GM13976 (cell line): ENCODE measurements around the gene SNCB.

Experiments
- DNase-seq: peaks from one replicate; pipeline ENCODE4 v3.0.0; 2012; ENCODE audit warnings: low spot score
- in situ Hi-C: fragments of 300-500 bp; cut with MboI; formaldehyde crosslinking; loops from one replicate; pipeline ENCODE4 v1.12.0; 2022; ENCODE audit warnings: low sequenced_read_pairs, mixed read lengths, inconsistent platforms; ENCODE audit not compliant: unreplicated experiment
- TF ChIP-seq, protein P1 (sequence below): IDR thresholded peaks from 2 replicates; pipeline ENCODE4 v1.5.1; 2012; ENCODE audit warnings: borderline replicate concordance, mild to moderate bottlenecking; ENCODE audit not compliant: insufficient read depth; ENCODE audit errors: extremely low read depth, missing control alignments, control extremely low read depth

Gene SNCB

DNA sequence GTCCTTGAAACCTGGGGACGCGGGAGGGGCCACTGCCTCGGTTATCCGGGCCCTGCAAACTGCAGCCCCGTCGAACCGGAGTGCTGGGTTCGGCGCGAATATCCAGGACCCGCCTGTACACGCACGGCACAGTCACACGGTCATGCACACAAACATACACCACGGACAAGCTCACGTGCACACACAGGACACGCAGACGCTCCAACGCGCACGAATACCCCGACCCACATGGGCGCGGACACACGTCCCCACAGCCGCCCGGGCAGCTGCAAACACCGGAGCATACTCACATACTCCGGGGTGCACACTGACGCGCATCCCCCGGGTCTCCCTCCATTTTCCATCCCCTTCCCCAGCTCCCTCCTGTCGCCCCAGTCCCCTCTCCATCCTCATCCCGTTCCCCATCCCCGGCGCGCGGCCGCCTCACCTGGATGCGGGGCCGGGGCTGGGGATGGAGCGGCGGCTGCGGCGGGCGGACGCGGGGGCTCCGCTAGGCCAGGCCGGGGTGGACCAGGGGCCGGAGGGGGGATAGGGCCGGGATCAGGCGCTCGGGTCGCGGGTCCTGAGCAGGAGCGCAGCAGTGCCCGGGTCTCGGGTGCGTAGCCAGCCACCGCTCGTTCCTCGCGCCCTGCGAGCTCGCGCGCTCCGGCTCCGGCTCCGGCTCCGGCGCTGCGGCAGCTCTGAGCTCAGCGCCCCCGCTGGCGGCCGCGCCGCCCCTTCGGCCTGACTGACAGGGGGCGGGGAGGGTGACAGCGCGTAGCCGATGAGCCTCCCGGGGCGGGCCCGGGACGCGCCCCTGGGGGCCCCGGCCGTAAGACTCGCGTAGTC lies at the start of gene SNCB, which contains the start of gene EIF4E1B:
SNCB (minus strand) TSS at position 682 of the 828 bp plus-strand sequence. CDS start 880 bp downstream, outside the sequence.
EIF4E1B (plus strand) TSS at position 823 of the 828 bp plus-strand sequence. CDS start 12,113 bp downstream, outside the sequence.
- peak; percentile 86 for DNase-seq
- in situ Hi-C loops = no loop called here
- TF ChIP-seq, protein P1, sequence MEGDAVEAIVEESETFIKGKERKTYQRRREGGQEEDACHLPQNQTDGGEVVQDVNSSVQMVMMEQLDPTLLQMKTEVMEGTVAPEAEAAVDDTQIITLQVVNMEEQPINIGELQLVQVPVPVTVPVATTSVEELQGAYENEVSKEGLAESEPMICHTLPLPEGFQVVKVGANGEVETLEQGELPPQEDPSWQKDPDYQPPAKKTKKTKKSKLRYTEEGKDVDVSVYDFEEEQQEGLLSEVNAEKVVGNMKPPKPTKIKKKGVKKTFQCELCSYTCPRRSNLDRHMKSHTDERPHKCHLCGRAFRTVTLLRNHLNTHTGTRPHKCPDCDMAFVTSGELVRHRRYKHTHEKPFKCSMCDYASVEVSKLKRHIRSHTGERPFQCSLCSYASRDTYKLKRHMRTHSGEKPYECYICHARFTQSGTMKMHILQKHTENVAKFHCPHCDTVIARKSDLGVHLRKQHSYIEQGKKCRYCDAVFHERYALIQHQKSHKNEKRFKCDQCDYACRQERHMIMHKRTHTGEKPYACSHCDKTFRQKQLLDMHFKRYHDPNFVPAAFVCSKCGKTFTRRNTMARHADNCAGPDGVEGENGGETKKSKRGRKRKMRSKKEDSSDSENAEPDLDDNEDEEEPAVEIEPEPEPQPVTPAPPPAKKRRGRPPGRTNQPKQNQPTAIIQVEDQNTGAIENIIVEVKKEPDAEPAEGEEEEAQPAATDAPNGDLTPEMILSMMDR = no peak

DNA sequence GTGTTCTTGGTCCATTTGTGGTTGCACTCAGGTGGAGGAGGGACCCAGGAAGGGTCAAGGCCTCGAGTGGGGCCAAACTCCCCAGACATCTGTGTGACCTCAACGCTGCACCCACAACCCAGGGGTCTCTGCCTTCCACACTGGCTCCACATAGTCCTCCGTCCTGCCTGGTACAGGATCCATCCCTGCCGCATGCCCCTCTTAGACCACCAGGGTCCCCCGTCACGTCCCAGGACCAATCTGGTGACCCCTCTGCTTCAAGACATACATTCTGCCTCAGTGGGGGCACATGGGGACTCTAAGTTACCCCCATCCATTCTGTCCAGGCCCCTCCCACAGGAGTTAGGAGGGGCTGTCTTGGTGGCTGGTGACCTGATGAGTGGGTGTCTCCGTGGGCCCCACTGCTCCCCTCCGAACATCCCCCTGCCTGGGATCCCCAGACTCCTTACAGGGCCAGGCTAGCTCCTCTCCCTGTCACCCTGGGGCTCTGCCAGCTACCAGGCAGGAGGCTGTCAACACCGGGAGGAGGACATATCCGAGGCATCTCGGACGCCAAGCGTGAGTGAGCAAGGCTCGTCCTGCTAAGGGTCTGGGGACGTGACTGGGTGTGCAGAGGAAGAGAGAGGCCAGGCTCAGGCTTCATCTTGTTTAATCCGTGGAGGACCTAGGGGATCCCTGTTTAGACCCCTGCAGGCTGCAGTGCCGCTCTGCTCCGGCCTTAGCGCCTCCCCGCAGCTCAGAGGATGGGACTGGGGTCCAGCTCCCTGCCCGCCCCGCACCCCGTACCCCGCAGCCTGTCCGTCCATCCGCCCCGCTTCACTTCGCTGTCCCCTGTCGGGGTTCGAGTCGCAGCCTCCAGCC lies 49.3 kb upstream of the SNCB start:
- in situ Hi-C loops = no loop called here
- DNase-seq = peak; percentile 30
- TF ChIP-seq, protein P1 = no peak

DNA sequence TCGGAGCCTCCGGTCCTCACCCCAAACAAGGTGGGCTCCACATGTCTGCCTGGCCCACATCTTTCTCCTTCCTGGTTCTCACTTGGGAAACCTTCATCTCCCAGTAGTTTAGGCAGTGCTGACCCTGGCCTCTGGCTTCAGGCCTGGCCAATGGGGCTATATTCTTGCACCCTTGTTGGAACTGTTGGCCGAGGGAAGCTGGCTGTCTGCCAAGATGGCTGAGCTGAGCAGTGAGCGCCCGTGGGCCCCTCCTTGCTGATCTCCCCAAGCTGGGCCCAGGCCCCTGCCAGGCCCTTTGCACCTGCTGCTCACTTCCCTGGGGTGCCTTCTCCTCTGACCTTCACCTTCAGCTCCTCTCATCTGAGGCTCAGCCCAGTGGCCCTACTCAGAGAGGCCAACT lies 48.2 kb upstream of the SNCB start:
- DNase-seq = no peak
- TF ChIP-seq, protein P1 = no peak
- in situ Hi-C loops = no loop called here

- in situ Hi-C loops = no loop called here
- TF ChIP-seq, protein P1 = no peak
- DNase-seq = no peak
Observed at GRCh38 chr5:176677209-176677939, 47.0 kb upstream of the SNCB start.

- DNase-seq = peak; percentile 71
- TF ChIP-seq, protein P1 = no peak
- in situ Hi-C loops = no loop called here
Observed at GRCh38 chr5:176676361-176676824, 46.1 kb upstream of the SNCB start.
